IMR-90 (cell line): Measurements from ENCODE around the gene ADCY2. TPM values are rescaled to one million over a fixed set of nuclear protein-coding genes. Genes with fewer than 3 reads are reported as not detected.
A peak's percentile ranks its signal among the peaks of the same experiment; 100 is the strongest.

Experiments used
- ATAC-seq: fragments of 200-7000 bp; cut with Tn5 transposase; 2 replicates; pipeline ENCODE4 v1.9.1; 2020; ENCODE audit warnings: low read depth, mild to moderate bottlenecking, moderate library complexity
- BruUV-seq: library from RNA; stranded (reverse); fragments of 400-500 nt; replicated peaks from 2 replicates; lab custom pipeline; 2021; lab: Mats Ljungman, UMichigan
- CTCF ChIA-PET: fragments of 300-600 bp; formaldehyde crosslinking; extraction: SDS; loops from one replicate; lab custom pipeline; 2021; ENCODE audit warnings: antibody characterized with exemption; lab: Yijun Ruan, JAX
- POLR2A ChIA-PET: fragments of 300-600 bp; sonication (Branson Sonifier 250); formaldehyde crosslinking; loops from one replicate; lab custom pipeline; 2022; ENCODE audit warnings: antibody characterized with exemption; ENCODE audit not compliant: unreplicated experiment; lab: Charles Lee
- DNase-seq: peaks from one replicate; pipeline ENCODE4 v3.0.0; 2013
- H2AFZ ChIP-seq: replicated peaks from 2 replicates; pipeline ENCODE3; 2013; ENCODE audit warnings: low read length, mild to moderate bottlenecking; ENCODE audit not compliant: poor library complexity
- H2AK5ac ChIP-seq: 2 replicates; pipeline ENCODE4 v1.6.1; 2013; ENCODE audit warnings: low read depth, low read length, inconsistent platforms
- H2AK9ac ChIP-seq: replicated peaks from 2 replicates; pipeline ENCODE3; 2013; ENCODE audit warnings: mild to moderate bottlenecking, low read depth, low read length, moderate library complexity; ENCODE audit not compliant: poor library complexity
- H2BK120ac ChIP-seq: 2 replicates; pipeline ENCODE4 v1.6.1; 2013; ENCODE audit warnings: low read depth, low read length, inconsistent platforms
- H2BK15ac ChIP-seq: 3 replicates; pipeline ENCODE4 v1.6.1; 2013; ENCODE audit warnings: low read depth, low read length, inconsistent platforms
- H2BK20ac ChIP-seq: 2 replicates; pipeline ENCODE4 v1.6.1; 2013; ENCODE audit warnings: low read depth, mild to moderate bottlenecking, inconsistent platforms, low read length, moderate library complexity
- H2BK5ac ChIP-seq: 2 replicates; pipeline ENCODE4 v1.6.1; 2013; ENCODE audit warnings: mild to moderate bottlenecking, low read depth, low read length, inconsistent platforms; ENCODE audit not compliant: poor library complexity, severe bottlenecking
- H3K14ac ChIP-seq: replicated peaks from 2 replicates; pipeline ENCODE4 v1.6.1; 2013; ENCODE audit warnings: low read depth, low read length, inconsistent platforms
- H3K18ac ChIP-seq: 2 replicates; pipeline ENCODE4 v1.6.1; 2013; ENCODE audit warnings: low read depth, low read length, control low read depth
- H3K23ac ChIP-seq: 2 replicates; pipeline ENCODE4 v1.6.1; 2013; ENCODE audit warnings: low read depth, low read length, inconsistent platforms
- H3K27ac ChIP-seq: 2 replicates; pipeline ENCODE4 v1.5.1; 2013; ENCODE audit warnings: mild to moderate bottlenecking, control low read depth, low read length; ENCODE audit not compliant: insufficient read depth
- H3K27me3 ChIP-seq: 2 replicates; pipeline ENCODE4 v1.6.1; 2013; ENCODE audit warnings: low read length; ENCODE audit not compliant: control insufficient read depth, insufficient read depth
- H3K36me3 ChIP-seq: 2 replicates; pipeline ENCODE4 v1.6.1; 2013; ENCODE audit warnings: low read length, mixed read lengths; ENCODE audit not compliant: control insufficient read depth, insufficient read depth
- H3K4ac ChIP-seq: 2 replicates; pipeline ENCODE4 v1.6.1; 2013; ENCODE audit warnings: low read depth, low read length, inconsistent platforms
- H3K4me1 ChIP-seq: 2 replicates; pipeline ENCODE4 v1.6.1; 2013; ENCODE audit warnings: low read length, mixed read lengths; ENCODE audit not compliant: control insufficient read depth, insufficient read depth
- H3K4me2 ChIP-seq: 2 replicates; pipeline ENCODE4 v1.6.1; 2013; ENCODE audit warnings: low read depth, mild to moderate bottlenecking, control low read depth, low read length, moderate library complexity
- H3K4me3 ChIP-seq: 2 replicates; pipeline ENCODE4 v1.5.1; 2013; ENCODE audit warnings: low read depth, mild to moderate bottlenecking, control low read depth, low read length, moderate library complexity; ENCODE audit not compliant: insufficient read depth
- H3K56ac ChIP-seq: 2 replicates; pipeline ENCODE4 v1.6.1; 2013; ENCODE audit warnings: low read length, inconsistent platforms; ENCODE audit not compliant: insufficient read depth; ENCODE audit errors: extremely low read depth
- H3K79me1 ChIP-seq, 2 experiments: 2 replicates each; pipeline ENCODE4 v1.6.1; 2013; ENCODE audit warnings: low read length in 2 of 2, inconsistent platforms in 1 of 2, low read depth in 1 of 2
- H3K9ac ChIP-seq: 2 replicates; pipeline ENCODE4 v1.6.1; 2013; ENCODE audit warnings: low read depth, low read length, control low read depth
- H3K9me1 ChIP-seq: 2 replicates; pipeline ENCODE4 v1.6.1; 2013; ENCODE audit warnings: low read length, inconsistent platforms; ENCODE audit not compliant: insufficient read depth
- H3K9me3 ChIP-seq: 2 replicates; pipeline ENCODE4 v1.6.1; 2013; ENCODE audit warnings: low read length; ENCODE audit not compliant: control insufficient read depth, insufficient read depth
- H4K20me1 ChIP-seq: 2 replicates; pipeline ENCODE4 v1.6.1; 2013; ENCODE audit warnings: low read length, inconsistent platforms; ENCODE audit not compliant: insufficient read depth
- H4K5ac ChIP-seq: 2 replicates; pipeline ENCODE4 v1.6.1; 2013; ENCODE audit warnings: mild to moderate bottlenecking, low read depth, low read length, control low read depth
- H4K8ac ChIP-seq, 2 experiments: 2 replicates each; pipeline ENCODE4 v1.6.1; 2013; ENCODE audit warnings: low read depth in 2 of 2, low read length in 2 of 2, control low read depth in 1 of 2, inconsistent platforms in 1 of 2
- H4K91ac ChIP-seq: 2 replicates; pipeline ENCODE4 v1.6.1; 2013; ENCODE audit warnings: low read depth, low read length, inconsistent platforms; ENCODE audit not compliant: insufficient read depth
- CEBPB ChIP-seq: IDR thresholded peaks from 2 replicates; pipeline ENCODE4 v1.6.1; 2012; ENCODE audit warnings: low read depth, low read length, improper control_type of control experiment
- CHD1 ChIP-seq: IDR thresholded peaks from 2 replicates; pipeline ENCODE4 v1.6.1; 2012; ENCODE audit warnings: low read depth, low read length, improper control_type of control experiment
- CTCF ChIP-seq: conservative IDR thresholded peaks from 2 replicates; pipeline ENCODE4 v1.5.1; 2012; ENCODE audit warnings: mild to moderate bottlenecking, low read depth, low read length, improper control_type of control experiment
- ELK1 ChIP-seq: fragments of 150-350 bp; IDR thresholded peaks from 2 replicates; pipeline ENCODE4 v1.6.1; 2016; ENCODE audit warnings: low read depth, mild to moderate bottlenecking, low read length, moderate library complexity, borderline replicate concordance
- FOS ChIP-seq: fragments of 150-350 bp; IDR thresholded peaks from 2 replicates; pipeline ENCODE4 v1.6.1; 2016; ENCODE audit warnings: low read depth, low read length
- MAFK ChIP-seq: IDR thresholded peaks from 2 replicates; pipeline ENCODE4 v1.6.1; 2012; ENCODE audit warnings: low read depth, low read length, improper control_type of control experiment
- POLR2A ChIP-seq: IDR thresholded peaks from 2 replicates; pipeline ENCODE4 v1.6.1; 2012; ENCODE audit warnings: mild to moderate bottlenecking, low read depth, low read length
- RAD21 ChIP-seq: IDR thresholded peaks from 2 replicates; pipeline ENCODE4 v1.6.1; 2012; ENCODE audit warnings: low read length, improper control_type of control experiment
- RFX5 ChIP-seq: IDR thresholded peaks from 2 replicates; pipeline ENCODE4 v1.8.0; 2012; ENCODE audit warnings: low read depth, mild to moderate bottlenecking, low read length, moderate library complexity
- SMC3 ChIP-seq: fragments of 150-350 bp; IDR thresholded peaks from 2 replicates; pipeline ENCODE4 v1.6.1; 2016; ENCODE audit warnings: low read depth, mild to moderate bottlenecking, antibody characterized with exemption, low read length, moderate library complexity
- WGBS, 2 experiments: methylation state at CpG; one replicate each; pipeline versions ENCODE4 v1.1.5 to v1.1.7; 2013; ENCODE audit warnings: missing lambda C conversion rate in 2 of 2; ENCODE audit not compliant: insufficient read length in 1 of 2; ENCODE audit errors: extremely low coverage in 2 of 2; 5-methylcytosine and 5-hydroxymethylcytosine counted together
- dilution Hi-C: fragments of 300-500 bp; cut with HindIII; formaldehyde crosslinking; loops from one replicate; pipeline ENCODE4 v1.14.3; 2018; ENCODE audit warnings: low sequenced_read_pairs; ENCODE audit not compliant: unreplicated experiment
- in situ Hi-C: fragments of 300-500 bp; cut with MboI; formaldehyde crosslinking; loops from 3 replicates; pipeline ENCODE4 v1.14.3; 2019; ENCODE audit warnings: low sequenced_read_pairs, inconsistent platforms, mixed read lengths
- intact Hi-C: fragments of 100-400 bp; cut with micrococcal nuclease; formaldehyde crosslinking; loops from 2 replicates; pipeline ENCODE4 v1.10.0; 2022
- polyA plus RNA-seq, 3 experiments: library from polyadenylated mRNA; depleted of rRNA; stranded (reverse); fragments of >200 nt; gene quantifications; 2 replicates each; pipeline ENCODE4 v1.2.3, GENCODE V29; 2012; ENCODE audit warnings: low replicate concordance in 1 of 3
- total RNA-seq: library from RNA; depleted of rRNA; stranded (reverse); fragments of >200 nt; gene quantifications from 2 replicates; pipeline ENCODE4 v1.2.3, GENCODE V29; 2012

The ADCY2 gene
- total and polyA plus RNA-seq, 2 of the 4 experiments (the other 2 are of a cell fraction): not detected

GRCh38 chr5:7852542-7852941 lies 456.6 kb downstream of the ADCY2 start:
- Histone ChIP-seq H4K8ac (no peak overlapping the region), H3K14ac (no peak overlapping the region), H3K4me1 (no peaks in the 10 kb centered on the region), H4K91ac (no peak overlapping the region), H2AK9ac (no peak overlapping the region), H3K9ac (no peak overlapping the region), H3K36me3 (no peaks in the 10 kb centered on the region), H2BK120ac (no peak overlapping the region), H4K5ac (no peak overlapping the region), H3K23ac (no peak overlapping the region), H3K27me3 (peaks cover 25% of the 10 kb centered on the region), H3K79me1 (no peaks in the 10 kb centered on the region), H2BK20ac (no peak overlapping the region), H4K20me1 (no peaks in the 10 kb centered on the region), H2BK15ac (no peak overlapping the region), H3K56ac (no peak overlapping the region), H2AK5ac (no peak overlapping the region), H3K4ac (no peak overlapping the region), H3K4me3 (no peak overlapping the region), H3K9me1 (no peaks in the 10 kb centered on the region), H3K9me3 (peaks cover 2% of the 10 kb centered on the region; the same call in 1 of the 2 replicates), H3K27ac (no peak overlapping the region), H2AFZ (no peak overlapping the region), H2BK5ac (no peak overlapping the region), H3K4me2 (no peak overlapping the region), H3K18ac (no peak overlapping the region)
- ATAC-seq (no peak), DNase-seq (peak; percentile 20)
- WGBS, 2 experiments: no CpG with 5 or more reads among the region's 1 CpG
- dilution Hi-C loops: no loop called here
- no TSS peak for BruUV-seq
- ChIA-PET POLR2A (no interaction called here), CTCF (no interaction called here)
- intact Hi-C loops: no loop called here
- in situ Hi-C loops: no loop called here
- TF ChIP-seq CEBPB: no peak
- TF ChIP-seq SMC3: no peak
- TF ChIP-seq FOS: no peak
- TF ChIP-seq RAD21: no peak
- TF ChIP-seq POLR2A: no peak
- TF ChIP-seq RFX5: no peak
- TF ChIP-seq ELK1: no peak
- TF ChIP-seq CHD1: no peak
- TF ChIP-seq CTCF: no peak
- TF ChIP-seq MAFK: no peak
